Gastrocnemius medialis (tissue), 4 donors: Measurements from ENCODE around the gene NNAT.

Source experiments
- POLR2A ChIP-seq, 2 donors: fragments of 450-650 bp; IDR thresholded peaks; one replicate each; pipeline ENCODE4 v1.6.1; 2017; ENCODE audit warnings: antibody characterized with exemption in 2 of 2, mild to moderate bottlenecking in 2 of 2, moderate library complexity in 2 of 2
- TF ChIP-seq, protein P1 (sequence below), 5 experiments: fragments of 450-650 bp in 3 of 5; fragments of 200-600 bp in 2 of 5; sonication (generic) in 2 of 5; IDR thresholded peaks in 4 of 5; conservative IDR thresholded peaks in 1 of 5; 1 replicate in 4 of 5; 2 replicates in 1 of 5; pipeline ENCODE4 v1.5.1; 2016 to 2019; ENCODE audit warnings: antibody characterized with exemption in 5 of 5, mild to moderate bottlenecking in 3 of 5, moderate library complexity in 3 of 5

DNA sequence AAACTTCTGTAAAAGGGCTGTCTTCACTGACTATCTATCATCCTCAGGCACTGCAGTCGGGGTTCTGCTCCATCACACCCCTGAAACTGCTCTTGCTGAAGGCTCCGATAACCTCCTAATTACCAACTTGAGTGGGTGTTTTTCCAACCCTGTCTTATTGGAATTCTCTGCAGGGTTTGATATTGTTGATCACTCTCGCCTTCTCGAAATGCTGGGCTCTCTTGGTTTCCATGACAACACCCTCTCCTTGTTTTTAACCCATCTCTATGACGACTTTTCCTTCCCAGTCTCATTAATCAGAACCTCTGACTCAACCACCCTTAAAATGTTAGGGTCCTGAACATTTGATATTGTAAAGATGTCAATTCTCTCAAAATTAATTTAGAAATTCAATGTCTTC, 39.4 kb upstream of the NNAT start:
- TF ChIP-seq, protein P1, sequence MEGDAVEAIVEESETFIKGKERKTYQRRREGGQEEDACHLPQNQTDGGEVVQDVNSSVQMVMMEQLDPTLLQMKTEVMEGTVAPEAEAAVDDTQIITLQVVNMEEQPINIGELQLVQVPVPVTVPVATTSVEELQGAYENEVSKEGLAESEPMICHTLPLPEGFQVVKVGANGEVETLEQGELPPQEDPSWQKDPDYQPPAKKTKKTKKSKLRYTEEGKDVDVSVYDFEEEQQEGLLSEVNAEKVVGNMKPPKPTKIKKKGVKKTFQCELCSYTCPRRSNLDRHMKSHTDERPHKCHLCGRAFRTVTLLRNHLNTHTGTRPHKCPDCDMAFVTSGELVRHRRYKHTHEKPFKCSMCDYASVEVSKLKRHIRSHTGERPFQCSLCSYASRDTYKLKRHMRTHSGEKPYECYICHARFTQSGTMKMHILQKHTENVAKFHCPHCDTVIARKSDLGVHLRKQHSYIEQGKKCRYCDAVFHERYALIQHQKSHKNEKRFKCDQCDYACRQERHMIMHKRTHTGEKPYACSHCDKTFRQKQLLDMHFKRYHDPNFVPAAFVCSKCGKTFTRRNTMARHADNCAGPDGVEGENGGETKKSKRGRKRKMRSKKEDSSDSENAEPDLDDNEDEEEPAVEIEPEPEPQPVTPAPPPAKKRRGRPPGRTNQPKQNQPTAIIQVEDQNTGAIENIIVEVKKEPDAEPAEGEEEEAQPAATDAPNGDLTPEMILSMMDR (IDR thresholded peaks at IDR 0.05 in 4 of 5, conservative IDR thresholded peaks at IDR 0.05 in 1 of 5): no peak
- TF ChIP-seq POLR2A (IDR thresholded peaks at IDR 0.05): no peak
